ENCODE measurements around the gene MAPKAPK2. TPM values are rescaled to one million over a fixed set of nuclear protein-coding genes. Genes with fewer than 3 reads are reported as not detected.

MAPKAPK2 gene
- total RNA-seq, 1 donor from 2014 or later, result 24.7 TPM

GRCh38 chr1:206752481-206752880 is 67.8 kb downstream of the MAPKAPK2 start:
- Histone ChIP-seq H3F3A (ENCODE audit: low read depth) (no peaks in the 10 kb centered on the region), H2AFZ (replicated peaks) (no peak overlapping the region), H4K20me1 (ENCODE audit: low read depth) (no peaks in the 10 kb centered on the region), H3K36me3 (no peaks in the 10 kb centered on the region), H3K79me2 (ENCODE audit: low read depth) (no peaks in the 10 kb centered on the region), H3K9ac (no peak overlapping the region), H3K27me3 (no peaks in the 10 kb centered on the region), H3K27ac (no peak overlapping the region), H3K4me3 (no peak overlapping the region), H3K9me3 (ENCODE audit: low read depth) (no peaks in the 10 kb centered on the region), H3K4me1 (no peaks in the 10 kb centered on the region), H3K4me2 (no peak overlapping the region)
- DNase-seq (ENCODE audit: low spot score), result no peak
- Mint-ChIP-seq H3K27ac (no peak overlapping the region), H3K4me3 (no peak overlapping the region), H3K36me3 (no peaks in the 10 kb centered on the region), H3K4me1 (no peaks in the 10 kb centered on the region), H3K9me3 (no peaks in the 10 kb centered on the region), H3K27me3 (ENCODE audit: insufficient read depth, low read depth) (peaks cover 4% of the 10 kb centered on the region)
- TF ChIP-seq EZH2 (IDR thresholded peaks at IDR 0.05), result no peak
- no peak for TF ChIP-seq CTCF (IDR thresholded peaks at IDR 0.05)
- TF ChIP-seq EZH2phosphoT487 (IDR thresholded peaks at IDR 0.05), result no peak

- no peak overlapping the region for H3K4me3 ChIP-seq
- H3K36me3 ChIP-seq, result no peaks in the 10 kb centered on the region
- H3F3A ChIP-seq (ENCODE audit: low read depth), result no peaks in the 10 kb centered on the region
- TF ChIP-seq EZH2 (IDR thresholded peaks at IDR 0.05) (no peak), EZH2phosphoT487 (IDR thresholded peaks at IDR 0.05) (no peak), CTCF (IDR thresholded peaks at IDR 0.05) (no peak)
- Mint-ChIP-seq H3K9me3 (no peaks in the 10 kb centered on the region), H3K27me3 (ENCODE audit: insufficient read depth, low read depth) (peaks cover 4% of the 10 kb centered on the region), H3K36me3 (no peaks in the 10 kb centered on the region), H3K27ac (no peak overlapping the region), H3K4me3 (no peak overlapping the region), H3K4me1 (no peaks in the 10 kb centered on the region)
- H3K27ac ChIP-seq, result no peak overlapping the region
- no peak overlapping the region for H2AFZ ChIP-seq (replicated peaks)
- no peaks in the 10 kb centered on the region for H4K20me1 ChIP-seq (ENCODE audit: low read depth)
- H3K79me2 ChIP-seq (ENCODE audit: low read depth), result no peaks in the 10 kb centered on the region
- DNase-seq (ENCODE audit: low spot score), result no peak
- no peaks in the 10 kb centered on the region for H3K27me3 ChIP-seq
- no peak overlapping the region for H3K4me2 ChIP-seq
- no peak overlapping the region for H3K9ac ChIP-seq
- H3K9me3 ChIP-seq (ENCODE audit: low read depth), result no peaks in the 10 kb centered on the region
- no peaks in the 10 kb centered on the region for H3K4me1 ChIP-seq
Observed at GRCh38 chr1:206753141-206753540, 68.4 kb downstream of the MAPKAPK2 start.

- Mint-ChIP-seq H3K36me3 (no peaks in the 10 kb centered on the region), H3K4me3 (no peak overlapping the region), H3K27me3 (ENCODE audit: insufficient read depth, low read depth) (peaks cover 4% of the 10 kb centered on the region), H3K9me3 (no peaks in the 10 kb centered on the region), H3K4me1 (no peaks in the 10 kb centered on the region), H3K27ac (no peak overlapping the region)
- no peak for TF ChIP-seq EZH2phosphoT487 (IDR thresholded peaks at IDR 0.05)
- no peak for TF ChIP-seq EZH2 (IDR thresholded peaks at IDR 0.05)
- TF ChIP-seq CTCF (IDR thresholded peaks at IDR 0.05), result no peak
- Histone ChIP-seq H3K4me3 (no peak overlapping the region), H4K20me1 (ENCODE audit: low read depth) (no peaks in the 10 kb centered on the region), H3K9me3 (ENCODE audit: low read depth) (no peaks in the 10 kb centered on the region), H3K27me3 (no peaks in the 10 kb centered on the region), H3K36me3 (no peaks in the 10 kb centered on the region), H3K9ac (no peak overlapping the region), H3K4me1 (no peaks in the 10 kb centered on the region), H3K79me2 (ENCODE audit: low read depth) (no peaks in the 10 kb centered on the region), H3F3A (ENCODE audit: low read depth) (no peaks in the 10 kb centered on the region), H2AFZ (replicated peaks) (no peak overlapping the region), H3K4me2 (no peak overlapping the region), H3K27ac (no peak overlapping the region)
- DNase-seq (ENCODE audit: low spot score), result no peak
Observed at GRCh38 chr1:206754011-206754410, 69.3 kb downstream of the MAPKAPK2 start.
